Prostate gland (tissue), 2 donors: Measurements from ENCODE around the gene PRKAG2.

Experiments used
- POLR2A ChIP-seq: fragments of 450-650 bp; IDR thresholded peaks from one replicate; pipeline ENCODE4 v1.6.1; 2016; ENCODE audit warnings: antibody characterized with exemption, mild to moderate bottlenecking
- POLR2AphosphoS5 ChIP-seq: sonication (generic); formaldehyde crosslinking; IDR thresholded peaks from one replicate; pipeline ENCODE4 v1.6.1; 2017; ENCODE audit warnings: antibody characterized with exemption
- TF ChIP-seq, protein P1 (sequence below), 4 experiments: fragments of 200-600 bp in 2 of 4; fragments of 450-650 bp in 2 of 4; sonication (generic) in 2 of 4; IDR thresholded peaks; 1 replicate in 3 of 4; 2 replicates in 1 of 4; pipeline ENCODE4 v1.5.1; 2016 to 2019; ENCODE audit warnings: antibody characterized with exemption in 4 of 4, mild to moderate bottlenecking in 2 of 4, moderate library complexity in 2 of 4

DNA sequence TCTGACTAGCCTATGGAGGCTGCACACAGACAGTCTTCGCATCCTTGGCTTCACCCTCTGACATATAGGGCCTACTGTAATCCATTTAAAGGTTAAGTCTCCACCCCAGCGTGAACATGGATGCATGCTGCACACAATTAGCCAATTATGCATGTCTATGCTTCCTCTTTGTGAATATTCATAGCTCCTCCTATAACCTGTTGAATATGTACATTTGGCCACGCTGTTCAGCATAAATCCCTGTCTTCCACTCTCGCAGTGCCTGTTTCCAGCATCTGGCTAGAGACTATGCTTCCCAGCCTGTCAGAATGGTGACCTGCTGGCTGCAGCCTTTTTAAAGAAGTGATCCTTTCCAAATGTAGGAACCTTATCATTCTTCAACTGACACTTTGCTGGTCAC, 106.7 kb downstream of the PRKAG2 start:
- TF ChIP-seq, protein P1, sequence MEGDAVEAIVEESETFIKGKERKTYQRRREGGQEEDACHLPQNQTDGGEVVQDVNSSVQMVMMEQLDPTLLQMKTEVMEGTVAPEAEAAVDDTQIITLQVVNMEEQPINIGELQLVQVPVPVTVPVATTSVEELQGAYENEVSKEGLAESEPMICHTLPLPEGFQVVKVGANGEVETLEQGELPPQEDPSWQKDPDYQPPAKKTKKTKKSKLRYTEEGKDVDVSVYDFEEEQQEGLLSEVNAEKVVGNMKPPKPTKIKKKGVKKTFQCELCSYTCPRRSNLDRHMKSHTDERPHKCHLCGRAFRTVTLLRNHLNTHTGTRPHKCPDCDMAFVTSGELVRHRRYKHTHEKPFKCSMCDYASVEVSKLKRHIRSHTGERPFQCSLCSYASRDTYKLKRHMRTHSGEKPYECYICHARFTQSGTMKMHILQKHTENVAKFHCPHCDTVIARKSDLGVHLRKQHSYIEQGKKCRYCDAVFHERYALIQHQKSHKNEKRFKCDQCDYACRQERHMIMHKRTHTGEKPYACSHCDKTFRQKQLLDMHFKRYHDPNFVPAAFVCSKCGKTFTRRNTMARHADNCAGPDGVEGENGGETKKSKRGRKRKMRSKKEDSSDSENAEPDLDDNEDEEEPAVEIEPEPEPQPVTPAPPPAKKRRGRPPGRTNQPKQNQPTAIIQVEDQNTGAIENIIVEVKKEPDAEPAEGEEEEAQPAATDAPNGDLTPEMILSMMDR (IDR thresholded peaks at IDR 0.05): no peak
- TF ChIP-seq POLR2A: no peak
- TF ChIP-seq POLR2AphosphoS5: no peak
